Osteoblast (primary cell): Measurements from ENCODE around the gene SMG1. TPM values are rescaled to one million over a fixed set of nuclear protein-coding genes. Genes with fewer than 3 reads are reported as not detected.

Experiments used
- DNase-seq: peaks from one replicate; pipeline ENCODE4 v3.0.0; 2011; ENCODE audit warnings: low spot score, mixed read lengths; ENCODE audit not compliant: insufficient read length; ENCODE audit errors: missing footprints
- H2AFZ ChIP-seq: 2 replicates; pipeline ENCODE4 v1.6.0; 2011; ENCODE audit warnings: mild to moderate bottlenecking, low read length
- H3K27ac ChIP-seq: 2 replicates; pipeline ENCODE4 v1.5.1; 2011; ENCODE audit warnings: mild to moderate bottlenecking, low read depth, low read length, moderate library complexity
- H3K27me3 ChIP-seq: 2 replicates; pipeline ENCODE4 v1.6.0; 2012; ENCODE audit warnings: mild to moderate bottlenecking, control low read depth, inconsistent platforms, low read length, moderate library complexity; ENCODE audit not compliant: insufficient read depth
- H3K36me3 ChIP-seq: 2 replicates; pipeline ENCODE4 v1.5.1; 2011; ENCODE audit warnings: mild to moderate bottlenecking, low read length, control low read depth, moderate library complexity; ENCODE audit not compliant: insufficient read depth
- H3K4me1 ChIP-seq: 2 replicates; pipeline ENCODE4 v1.5.1; 2011; ENCODE audit warnings: mild to moderate bottlenecking, low read length, control low read depth, moderate library complexity; ENCODE audit not compliant: insufficient read depth
- H3K4me2 ChIP-seq: 2 replicates; pipeline ENCODE4 v1.6.0; 2011; ENCODE audit warnings: mild to moderate bottlenecking, low read length; ENCODE audit not compliant: insufficient read depth
- H3K4me3 ChIP-seq: fragments of 200-600 bp; sonication (generic); 3 replicates; pipeline ENCODE4 v1.5.1; 2012; ENCODE audit warnings: mild to moderate bottlenecking, low read length, inconsistent platforms; ENCODE audit not compliant: insufficient read depth
- H3K79me2 ChIP-seq: 2 replicates; pipeline ENCODE4 v1.6.0; 2012; ENCODE audit warnings: mild to moderate bottlenecking, low read length, control low read depth, inconsistent platforms; ENCODE audit not compliant: insufficient read depth
- H3K9me3 ChIP-seq: 2 replicates; pipeline ENCODE4 v1.5.1; 2011; ENCODE audit warnings: low read depth, low read length, control low read depth
- H4K20me1 ChIP-seq: 2 replicates; pipeline ENCODE4 v1.6.0; 2012; ENCODE audit warnings: mild to moderate bottlenecking, low read length, control low read depth; ENCODE audit not compliant: insufficient read depth
- CTCF ChIP-seq: IDR thresholded peaks from 2 replicates; pipeline ENCODE4 v1.5.1; 2011; ENCODE audit warnings: mild to moderate bottlenecking, low read depth, low read length, moderate library complexity; ENCODE audit errors: extremely low read depth
- total RNA-seq: library from RNA; depleted of rRNA; stranded (reverse); fragments of >200 nt; gene quantifications from 2 replicates; pipeline ENCODE4 v1.2.3, GENCODE V29; 2012

The SMG1 gene
- total RNA-seq, 1 donor = 101 TPM

DNA sequence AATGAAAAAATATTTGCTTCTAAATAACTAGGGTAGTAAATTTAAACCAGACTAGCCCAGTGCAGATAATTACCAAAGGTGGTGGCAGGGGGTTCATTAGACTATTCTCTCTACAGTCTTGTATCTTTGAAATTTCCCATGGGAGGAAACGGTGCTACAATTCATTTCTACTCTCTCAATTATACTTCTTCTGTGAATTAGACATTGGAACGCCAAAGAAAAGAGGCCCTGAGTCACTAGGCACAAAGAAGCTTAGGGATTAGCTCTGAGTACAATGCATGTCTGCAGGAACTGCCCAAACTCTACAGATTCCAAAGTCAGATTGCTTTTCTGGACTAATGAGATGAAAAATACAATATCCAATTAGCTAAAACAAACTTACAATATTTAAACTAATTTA, 94.2 kb downstream of the SMG1 start:
- H3K36me3 ChIP-seq = peaks cover 83% of the 10 kb centered on the region
- no peak for DNase-seq
- no peak for TF ChIP-seq CTCF
- H3K27me3 ChIP-seq = no peaks in the 10 kb centered on the region
- no peak overlapping the region for H3K27ac ChIP-seq
- H3K4me1 ChIP-seq = no peaks in the 10 kb centered on the region
- H2AFZ ChIP-seq = no peak overlapping the region
- no peaks in the 10 kb centered on the region for H3K79me2 ChIP-seq
- no peak overlapping the region for H3K4me2 ChIP-seq
- H4K20me1 ChIP-seq = no peaks in the 10 kb centered on the region
- H3K9me3 ChIP-seq = no peaks in the 10 kb centered on the region
- no peak overlapping the region for H3K4me3 ChIP-seq

DNA sequence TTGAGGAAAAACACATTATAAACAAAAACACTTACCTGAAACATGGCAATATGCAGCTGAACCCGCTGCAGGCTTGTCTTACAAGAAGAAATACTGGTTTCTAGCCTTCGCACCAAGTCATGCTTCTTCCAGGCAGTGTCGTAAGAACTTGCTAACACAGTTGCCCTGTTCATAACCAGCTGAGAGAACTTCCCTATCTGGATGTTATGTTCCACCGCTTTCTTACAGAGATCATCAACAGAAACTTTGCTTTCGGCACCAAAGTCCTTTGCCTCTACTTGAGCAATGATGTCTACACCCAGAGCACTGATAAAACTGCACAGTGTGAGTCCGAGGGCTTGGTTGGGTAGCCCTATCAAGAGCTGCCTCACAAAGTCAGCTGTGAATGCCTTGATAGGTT, 97.0 kb downstream of the SMG1 start:
- Histone ChIP-seq H3K79me2 (no peaks in the 10 kb centered on the region), H3K9me3 (no peaks in the 10 kb centered on the region), H3K36me3 (peaks cover 55% of the 10 kb centered on the region), H4K20me1 (no peaks in the 10 kb centered on the region), H2AFZ (no peak overlapping the region), H3K4me2 (no peak overlapping the region), H3K27me3 (no peaks in the 10 kb centered on the region), H3K4me1 (no peaks in the 10 kb centered on the region), H3K4me3 (no peak overlapping the region), H3K27ac (no peak overlapping the region)
- DNase-seq = no peak
- TF ChIP-seq CTCF = no peak

GRCh38 chr16:18827890-18828289, 98.3 kb downstream of the SMG1 start:
- no peaks in the 10 kb centered on the region for H3K9me3 ChIP-seq
- TF ChIP-seq CTCF = no peak
- peaks cover 42% of the 10 kb centered on the region for H3K36me3 ChIP-seq
- H3K79me2 ChIP-seq = no peaks in the 10 kb centered on the region
- no peaks in the 10 kb centered on the region for H3K4me1 ChIP-seq
- no peaks in the 10 kb centered on the region for H4K20me1 ChIP-seq
- H3K27me3 ChIP-seq = no peaks in the 10 kb centered on the region
- H3K4me2 ChIP-seq = no peak overlapping the region
- no peak for DNase-seq
- no peak overlapping the region for H3K27ac ChIP-seq
- H2AFZ ChIP-seq = no peak overlapping the region
- H3K4me3 ChIP-seq = no peak overlapping the region

DNA sequence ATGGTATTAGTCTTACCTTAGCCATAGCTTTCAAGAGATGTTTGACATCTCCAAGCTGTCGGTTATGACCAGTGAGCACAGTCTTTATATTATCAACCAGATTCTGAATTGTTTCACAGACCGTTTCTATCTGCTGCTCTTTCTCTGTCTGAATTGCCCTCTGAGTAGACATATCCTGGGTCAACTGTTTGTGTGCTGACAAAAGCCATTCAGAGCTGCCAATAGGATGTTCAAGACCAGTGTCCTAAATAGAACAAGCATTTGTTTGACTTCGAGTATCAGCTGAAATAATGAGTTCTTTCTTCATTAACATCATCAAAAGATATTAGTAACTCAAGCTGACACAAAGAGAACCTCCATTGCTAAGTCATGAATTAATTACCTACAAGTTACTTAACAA, 109.9 kb downstream of the SMG1 start:
- Histone ChIP-seq H3K4me2 (no peak overlapping the region), H3K36me3 (peaks cover 53% of the 10 kb centered on the region), H3K4me3 (no peak overlapping the region), H3K27ac (no peak overlapping the region), H3K79me2 (no peaks in the 10 kb centered on the region), H3K4me1 (no peaks in the 10 kb centered on the region), H2AFZ (no peak overlapping the region), H3K27me3 (no peaks in the 10 kb centered on the region), H4K20me1 (no peaks in the 10 kb centered on the region), H3K9me3 (no peaks in the 10 kb centered on the region)
- no peak for TF ChIP-seq CTCF
- no peak for DNase-seq
